HG02943 (cell line): ENCODE results near the gene TEX261.
A peak's percentile ranks its signal among the peaks of the same experiment; 100 is the strongest.

ENCODE experiments used
- ATAC-seq: cut with Tn5 transposase; IDR thresholded peaks from one replicate; pipeline ENCODE4 v1.9.1; 2021; ENCODE audit warnings: mild to moderate bottlenecking, low read depth, moderate library complexity; ENCODE audit not compliant: unreplicated experiment

TEX261 gene

GRCh38 chr2:70983506-70984227 is 11.0 kb downstream of the TEX261 start:
- no peak for ATAC-seq

GRCh38 chr2:70982971-70983370 is 11.7 kb downstream of the TEX261 start:
- no peak for ATAC-seq

- no peak for ATAC-seq
These were observed 12.5 kb downstream of the TEX261 start for GRCh38 chr2:70981866-70982810.

GRCh38 chr2:70981421-70981820 is 13.3 kb downstream of the TEX261 start:
- ATAC-seq = no peak

GRCh38 chr2:70979626-70980025 is 15.0 kb downstream of the TEX261 start:
- ATAC-seq = no peak

- ATAC-seq = no peak
These were observed 15.5 kb downstream of the TEX261 start for GRCh38 chr2:70979180-70979488.

- no peak for ATAC-seq
These were observed 16.1 kb downstream of the TEX261 start, which contains the start of gene ANKRD53 for GRCh38 chr2:70978341-70979179. Gene ANKRD53 (plus strand): TSS chr2:70978630. CDS start chr2:70978646, 16 bp downstream.

- no peak for ATAC-seq
These were observed 17.0 kb downstream of the TEX261 start for GRCh38 chr2:70977605-70978205.

- ATAC-seq = no peak
These were observed 19.4 kb downstream of the TEX261 start for GRCh38 chr2:70975237-70975636.

GRCh38 chr2:70974592-70974991 is 20.1 kb downstream of the TEX261 start:
- no peak for ATAC-seq

GRCh38 chr2:70967189-70967588 is 27.5 kb downstream of the TEX261 start:
- ATAC-seq = no peak

GRCh38 chr2:70966681-70967080 is 28.0 kb downstream of the TEX261 start:
- no peak for ATAC-seq

- ATAC-seq = no peak
These were observed 29.2 kb downstream of the TEX261 start for GRCh38 chr2:70965506-70965905.

GRCh38 chr2:70964596-70965386 is 29.9 kb downstream of the TEX261 start:
- ATAC-seq = peak; percentile 71

GRCh38 chr2:70964133-70964532 is 30.5 kb downstream of the TEX261 start:
- ATAC-seq = no peak

- ATAC-seq = no peak
These were observed 31.5 kb downstream of the TEX261 start for GRCh38 chr2:70962885-70963878.

GRCh38 chr2:70962211-70962884 is 32.3 kb downstream of the TEX261 start:
- no peak for ATAC-seq

GRCh38 chr2:70961648-70961994 is 33.1 kb downstream of the TEX261 start:
- ATAC-seq = no peak
